HL-60 (cell line): Measurements from ENCODE around the gene RFXAP.

Experiments
- CTCF ChIP-seq: IDR thresholded peaks from one replicate; pipeline ENCODE4 v1.5.1; 2011; ENCODE audit warnings: low read length, control low read depth, inconsistent platforms; ENCODE audit not compliant: insufficient read depth
- POLR2AphosphoS5 ChIP-seq: IDR thresholded peaks from 2 replicates; pipeline ENCODE4 v1.6.1; 2012; ENCODE audit warnings: low read depth

- TF ChIP-seq CTCF, result no peak
- no peak for TF ChIP-seq POLR2AphosphoS5
These were observed 40.8 kb upstream of the RFXAP start for GRCh38 chr13:36778083-36778671.
